ENCODE data around the gene MMP20.

Gene MMP20

GRCh38 chr11:102553835-102554282 lies 71.3 kb downstream of the MMP20 start:
- TF ChIP-seq, protein P1, sequence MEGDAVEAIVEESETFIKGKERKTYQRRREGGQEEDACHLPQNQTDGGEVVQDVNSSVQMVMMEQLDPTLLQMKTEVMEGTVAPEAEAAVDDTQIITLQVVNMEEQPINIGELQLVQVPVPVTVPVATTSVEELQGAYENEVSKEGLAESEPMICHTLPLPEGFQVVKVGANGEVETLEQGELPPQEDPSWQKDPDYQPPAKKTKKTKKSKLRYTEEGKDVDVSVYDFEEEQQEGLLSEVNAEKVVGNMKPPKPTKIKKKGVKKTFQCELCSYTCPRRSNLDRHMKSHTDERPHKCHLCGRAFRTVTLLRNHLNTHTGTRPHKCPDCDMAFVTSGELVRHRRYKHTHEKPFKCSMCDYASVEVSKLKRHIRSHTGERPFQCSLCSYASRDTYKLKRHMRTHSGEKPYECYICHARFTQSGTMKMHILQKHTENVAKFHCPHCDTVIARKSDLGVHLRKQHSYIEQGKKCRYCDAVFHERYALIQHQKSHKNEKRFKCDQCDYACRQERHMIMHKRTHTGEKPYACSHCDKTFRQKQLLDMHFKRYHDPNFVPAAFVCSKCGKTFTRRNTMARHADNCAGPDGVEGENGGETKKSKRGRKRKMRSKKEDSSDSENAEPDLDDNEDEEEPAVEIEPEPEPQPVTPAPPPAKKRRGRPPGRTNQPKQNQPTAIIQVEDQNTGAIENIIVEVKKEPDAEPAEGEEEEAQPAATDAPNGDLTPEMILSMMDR (conservative IDR thresholded peaks at IDR 0.05), result no peak

GRCh38 chr11:102552447-102553194 lies 72.5 kb downstream of the MMP20 start:
- TF ChIP-seq, protein P1 (conservative IDR thresholded peaks at IDR 0.05), result no peak
- no peak overlapping the region for H3K27ac ChIP-seq

More at GRCh38 chr11:102553835-102554282, 71.3 kb downstream of the MMP20 start:
- H3K27ac ChIP-seq, result no peak overlapping the region

DNA sequence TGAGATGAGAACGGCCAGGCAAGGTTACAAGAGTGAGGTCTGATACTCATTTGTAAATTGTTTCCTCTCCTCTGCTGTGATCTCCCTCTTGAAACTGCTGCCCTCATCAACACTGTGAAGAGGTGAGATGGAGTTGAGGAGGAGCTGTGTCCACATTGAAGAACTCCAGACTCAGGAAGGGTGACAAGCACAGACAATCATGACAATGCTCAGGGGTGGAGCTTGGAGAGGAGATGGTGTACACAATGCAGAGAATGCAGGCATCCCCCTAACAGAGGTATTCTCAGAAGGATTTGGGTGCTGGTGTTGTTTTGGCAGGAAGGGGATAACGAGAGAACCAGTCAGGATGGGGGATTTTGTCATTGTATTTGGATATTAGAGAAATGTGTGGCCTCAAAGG lies 73.1 kb downstream of the MMP20 start:
- H3K27ac ChIP-seq, result no peak overlapping the region
- TF ChIP-seq, protein P1 (conservative IDR thresholded peaks at IDR 0.05), result no peak

GRCh38 chr11:102551169-102551781 lies 73.9 kb downstream of the MMP20 start:
- TF ChIP-seq, protein P1 (conservative IDR thresholded peaks at IDR 0.05), result no peak
- H3K27ac ChIP-seq, result no peak overlapping the region

DNA sequence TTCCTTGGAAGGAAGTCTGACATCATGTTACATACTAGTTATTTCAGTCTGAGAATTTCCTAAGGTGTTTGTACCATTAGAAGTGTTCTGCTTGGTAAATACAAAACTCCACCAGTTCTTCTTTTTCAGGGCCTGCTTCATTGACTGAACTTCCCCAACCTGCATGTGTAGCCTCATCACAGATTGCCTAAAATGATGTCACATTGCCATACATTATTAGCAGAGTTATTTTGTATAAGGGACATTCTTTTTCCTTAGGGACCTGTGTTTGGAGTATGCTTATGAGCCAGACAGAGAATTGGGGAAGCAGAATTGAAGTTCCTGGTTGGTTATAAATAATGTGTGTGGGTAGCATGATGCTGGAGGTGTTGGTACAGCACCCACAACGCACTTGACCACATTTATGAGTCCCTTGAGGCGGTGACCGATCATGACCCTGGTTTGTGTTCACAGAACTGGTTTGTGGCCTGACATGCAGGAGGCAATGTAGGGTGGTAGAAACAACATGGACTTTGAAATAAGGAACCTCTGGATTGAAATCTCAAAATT lies 78.1 kb downstream of the MMP20 start:
- TF ChIP-seq, protein P1 (conservative IDR thresholded peaks at IDR 0.05), result no peak
- H3K27ac ChIP-seq, result no peak overlapping the region

DNA sequence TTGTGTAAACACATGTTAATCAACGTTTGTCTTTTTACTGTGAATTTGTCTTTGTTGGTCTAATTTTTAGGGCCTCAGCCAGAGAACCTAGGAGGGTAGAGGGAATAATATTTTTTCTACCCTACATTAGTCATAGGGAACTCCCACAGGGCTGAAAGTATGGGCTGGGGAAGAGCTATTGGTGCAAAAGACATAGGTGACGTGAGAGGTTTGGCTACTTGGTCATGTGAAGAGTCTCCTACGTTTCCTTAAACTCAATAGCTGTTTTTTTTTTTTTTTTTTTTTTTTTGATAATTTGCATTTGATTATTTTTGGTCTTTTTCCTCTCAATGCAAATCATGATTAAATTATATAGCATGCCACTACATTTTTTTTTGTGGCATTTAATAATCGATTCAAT lies 78.7 kb downstream of the MMP20 start:
- peak overlapping the region; percentile 75 for H3K27ac ChIP-seq
- TF ChIP-seq, protein P1 (conservative IDR thresholded peaks at IDR 0.05), result no peak

DNA sequence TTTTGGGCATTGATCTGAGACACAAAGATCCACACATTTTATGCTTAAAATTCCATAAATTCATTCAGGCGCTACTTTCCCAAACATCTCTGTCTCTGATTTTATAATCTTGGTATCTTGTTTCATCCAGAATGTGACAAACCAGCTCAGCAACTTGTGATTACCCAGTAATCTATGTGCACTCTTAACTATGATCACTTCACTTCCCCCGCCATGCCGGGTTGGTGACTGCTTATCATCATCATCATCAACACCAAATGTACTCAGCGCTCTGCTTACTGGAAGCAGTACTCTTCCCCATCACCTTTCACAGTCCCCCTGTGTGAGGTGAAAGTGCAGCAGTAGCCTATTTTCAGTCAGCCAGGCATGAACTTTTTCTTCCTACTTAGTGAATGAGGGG lies 79.4 kb downstream of the MMP20 start:
- TF ChIP-seq, protein P1 (conservative IDR thresholded peaks at IDR 0.05), result no peak
- H3K27ac ChIP-seq, result peak overlapping the region; percentile 75

Measured in VCaP (cell line).